Activated CD4-positive, alpha-beta T cell treated with anti-CD3 and anti-CD28 coated beads for 48 hours (primary cell): Measurements from ENCODE around the gene DHX29.

Experiments
- DNase-seq: peaks from one replicate; pipeline ENCODE4 v3.0.0-alpha.2; 2020

Gene DHX29

GRCh38 chr5:55308254-55308836 is 851 bp upstream of the DHX29 start:
- DNase-seq: peak; percentile 25

DNA sequence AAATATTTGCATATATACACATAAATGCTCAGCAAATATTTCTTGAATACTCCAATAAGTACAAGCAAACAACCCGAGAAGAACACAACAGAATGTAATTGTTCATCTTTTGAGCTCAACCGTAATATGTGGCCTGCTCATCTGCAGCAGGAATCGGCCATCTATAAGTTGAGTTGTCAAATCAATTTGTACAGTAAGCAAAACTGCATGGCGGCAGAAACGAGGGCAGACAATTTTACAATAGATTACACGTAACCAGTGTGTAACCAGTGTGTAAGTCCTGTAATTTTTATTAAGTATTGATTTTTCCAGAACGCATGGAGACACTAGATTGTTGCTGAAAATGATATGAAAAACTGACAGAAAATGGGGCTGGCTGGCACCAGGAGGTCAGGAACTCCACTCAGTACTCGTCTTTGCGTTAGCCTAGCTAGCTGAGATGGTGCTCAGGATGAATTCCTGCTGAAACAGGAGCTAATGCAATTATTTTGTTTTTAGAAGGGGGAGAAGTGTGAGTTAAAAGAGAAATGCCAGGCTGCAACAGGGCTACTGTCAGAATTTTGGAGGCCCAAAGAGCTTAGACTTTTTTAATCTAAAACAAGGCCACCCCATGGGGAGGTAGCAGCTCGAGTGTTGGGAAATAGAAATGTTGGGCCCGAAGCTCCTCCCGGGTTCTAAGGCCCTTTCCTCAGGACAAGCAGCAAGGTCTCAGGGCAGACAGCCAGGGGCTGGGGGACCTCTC is 682 bp downstream of the DHX29 start:
- no peak for DNase-seq

GRCh38 chr5:55305345-55305744 is 2.1 kb downstream of the DHX29 start:
- no peak for DNase-seq

DNA sequence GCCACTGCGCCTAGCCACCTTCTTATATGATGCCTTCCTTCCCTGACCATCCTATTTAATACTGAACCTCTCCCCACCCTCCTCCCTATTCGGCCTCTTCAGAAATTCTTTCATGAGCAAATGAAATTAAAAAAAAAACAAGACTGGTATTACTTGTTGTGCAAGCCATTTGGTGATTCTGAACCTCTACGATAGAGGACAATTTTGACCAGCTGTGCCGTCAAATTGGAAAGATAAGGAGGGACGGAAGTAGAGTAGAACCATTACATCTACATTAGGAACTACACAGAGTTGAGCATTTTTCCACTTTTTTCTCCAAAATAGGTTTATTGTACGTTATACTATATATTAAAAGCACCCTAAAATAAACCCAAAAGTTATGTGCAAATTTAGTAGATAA is 2.9 kb downstream of the DHX29 start:
- DNase-seq: no peak

DNA sequence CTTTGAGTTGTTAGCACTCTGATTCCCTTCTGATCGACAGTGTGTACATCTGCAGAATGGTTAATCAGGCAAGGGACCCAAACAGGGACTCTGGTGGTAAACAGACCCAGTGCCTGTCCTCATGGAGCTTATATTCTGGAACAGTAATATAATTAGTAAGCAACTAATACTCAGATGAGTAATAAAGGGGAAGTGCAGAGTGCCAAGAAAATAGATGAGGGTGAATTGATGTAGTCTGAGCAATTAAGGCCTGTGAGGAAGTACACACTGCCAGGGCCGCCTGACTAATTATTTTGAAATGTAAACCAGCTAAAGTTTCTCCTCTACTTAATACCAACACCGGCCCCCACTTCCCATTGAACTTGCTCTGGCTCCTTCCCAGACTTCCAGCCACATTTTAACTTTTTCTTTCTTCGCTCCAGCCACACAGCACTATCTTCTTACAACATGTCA is 4.2 kb downstream of the DHX29 start:
- DNase-seq: no peak

- DNase-seq: no peak
Measured at GRCh38 chr5:55300890-55301289, 6.6 kb downstream of the DHX29 start.

DNA sequence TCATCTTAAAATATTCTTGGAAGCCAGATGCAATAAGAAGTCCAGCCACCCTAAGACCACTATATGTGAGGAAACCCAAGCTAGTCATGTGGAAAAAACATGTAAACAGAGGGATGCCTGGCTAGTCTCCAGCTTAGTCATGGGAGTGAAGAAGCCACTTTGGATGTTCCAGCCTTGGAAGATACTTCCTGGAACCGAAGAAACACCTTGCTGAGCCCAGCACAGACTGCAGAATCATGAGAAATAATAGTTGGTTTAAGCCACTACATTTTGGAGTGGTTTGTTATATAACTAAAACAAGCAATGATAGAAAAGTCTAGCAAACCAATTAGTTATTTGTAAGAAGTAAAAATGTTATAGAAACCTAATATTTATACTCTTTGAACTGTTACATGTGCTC is 12.6 kb downstream of the DHX29 start:
- DNase-seq: no peak

DNA sequence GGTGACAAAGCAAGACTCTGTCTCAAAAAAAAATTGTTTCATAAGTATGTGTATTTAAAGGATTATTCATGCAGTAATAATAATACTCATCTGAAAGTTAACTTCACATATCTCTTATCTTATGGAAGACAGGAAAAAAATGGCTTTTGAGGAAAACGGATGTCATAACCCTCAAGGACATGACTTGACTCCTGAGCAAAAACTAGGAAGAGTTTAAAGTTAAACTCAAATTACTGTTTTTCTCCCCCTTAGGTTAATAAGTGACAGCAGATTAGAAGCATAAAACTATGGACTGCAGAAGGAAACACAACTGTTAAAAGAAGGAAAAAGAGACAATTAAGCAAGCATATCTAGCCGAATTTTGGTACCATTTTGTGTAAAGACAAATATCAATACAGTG is 16.5 kb downstream of the DHX29 start:
- no peak for DNase-seq

- DNase-seq: no peak
Measured at GRCh38 chr5:55289808-55290207, 17.7 kb downstream of the DHX29 start.

GRCh38 chr5:55286411-55286933 is 21.0 kb downstream of the DHX29 start:
- DNase-seq: no peak

- DNase-seq: no peak
Measured at GRCh38 chr5:55278778-55279177, 28.7 kb downstream of the DHX29 start.

- no peak for DNase-seq
Measured at GRCh38 chr5:55276771-55277170, 30.7 kb downstream of the DHX29 start.

GRCh38 chr5:55258339-55258738 is 49.2 kb downstream of the DHX29 start:
- no peak for DNase-seq

- DNase-seq: no peak
Measured at GRCh38 chr5:55254802-55255201, 52.7 kb downstream of the DHX29 start.

DNA sequence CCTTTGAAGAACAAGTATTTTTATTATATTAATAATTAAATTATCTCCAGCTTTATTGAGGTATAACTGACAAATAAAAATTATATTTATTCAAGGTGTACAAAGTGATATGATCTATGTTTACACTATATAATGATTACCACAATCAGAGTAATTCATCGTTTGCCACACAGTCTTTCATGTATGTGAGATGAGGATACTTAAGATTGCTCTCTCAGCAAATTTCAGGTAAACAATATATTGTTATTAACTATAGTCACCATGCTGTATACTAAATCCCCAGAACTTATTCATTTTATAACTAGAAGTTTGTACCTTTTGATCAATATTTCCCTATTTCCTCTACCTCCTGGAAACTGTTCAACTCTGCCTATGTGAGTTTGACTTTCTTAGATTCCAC is 57.4 kb downstream of the DHX29 start:
- no peak for DNase-seq

- DNase-seq: no peak
Measured at GRCh38 chr5:55241746-55242145, 65.7 kb downstream of the DHX29 start.

DNA sequence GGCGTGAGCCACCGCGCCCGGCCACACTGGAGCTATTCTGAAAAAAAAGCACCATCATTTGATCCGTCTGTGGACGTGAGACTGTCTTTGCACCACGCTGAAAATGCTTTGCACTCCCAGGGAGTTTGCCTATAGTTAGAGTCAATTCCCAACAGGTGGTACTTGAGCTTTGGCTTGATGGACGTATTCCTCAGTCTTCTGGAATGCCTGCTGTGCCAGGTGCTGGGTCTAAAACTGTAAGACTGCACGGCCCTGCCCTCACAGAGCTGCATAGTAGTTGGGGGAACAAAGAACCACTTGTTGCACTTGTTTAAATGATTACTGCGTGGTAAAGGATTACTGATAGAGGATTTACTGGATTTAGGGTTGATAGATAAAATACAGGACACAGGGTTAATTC is 70.7 kb downstream of the DHX29 start:
- no peak for DNase-seq

- DNase-seq: peak; percentile 24
Measured at GRCh38 chr5:55234121-55234700, 73.3 kb downstream of the DHX29 start.

DNA sequence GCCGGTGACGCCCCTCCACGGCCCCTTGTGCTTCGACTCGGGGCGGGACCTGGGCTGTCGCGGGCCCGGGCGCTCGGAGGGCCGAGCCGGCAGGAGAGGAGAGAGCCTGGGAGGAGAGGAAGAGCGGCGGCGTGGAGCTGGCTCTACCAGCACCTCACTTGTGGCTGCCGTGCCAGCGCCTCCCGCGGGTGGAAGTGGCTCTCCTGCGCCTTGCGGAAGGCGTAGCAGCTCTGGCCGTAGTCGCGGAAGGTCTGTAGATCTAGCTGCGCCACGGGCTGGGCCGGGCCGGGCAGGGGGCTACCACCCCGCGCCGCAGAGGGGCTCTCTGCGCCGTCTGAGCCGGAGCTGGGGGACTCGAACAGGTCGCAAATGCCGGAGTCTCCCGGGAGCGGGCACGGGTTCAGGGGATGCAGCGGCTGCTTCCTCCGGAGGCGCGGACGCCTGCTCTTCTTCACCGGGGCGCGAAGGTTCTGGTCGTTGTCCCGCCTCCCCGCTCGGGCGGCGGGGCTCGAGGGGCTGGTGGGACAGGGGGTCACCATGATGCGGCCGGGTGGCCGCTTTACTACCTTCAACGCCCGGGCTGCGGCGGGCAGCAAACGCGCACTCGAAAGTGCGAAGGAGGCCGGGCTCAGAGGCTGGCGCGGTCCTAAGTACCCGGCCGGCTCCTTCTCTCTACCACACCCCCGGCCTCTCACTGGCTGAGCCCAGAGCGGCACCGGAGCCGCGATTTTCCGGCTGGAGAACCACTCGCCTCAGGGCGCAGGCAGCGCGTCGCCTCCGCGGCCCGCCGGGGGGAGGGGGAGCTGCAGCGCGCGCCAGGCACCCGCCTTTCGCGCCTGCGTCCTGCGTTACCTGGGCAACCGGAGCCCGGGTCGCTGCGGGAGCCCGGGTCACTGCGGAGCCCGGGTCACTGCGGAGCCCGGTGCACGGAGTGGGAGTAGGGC is 74.2 kb downstream of the DHX29 start, which contains the start of gene CCNO:
Gene CCNO, minus strand, starts transcription at position 624 of the 944 bp plus-strand sequence. Its CDS starts 85 bp downstream, at position 539.
- peak; percentile 75 for DNase-seq

DNA sequence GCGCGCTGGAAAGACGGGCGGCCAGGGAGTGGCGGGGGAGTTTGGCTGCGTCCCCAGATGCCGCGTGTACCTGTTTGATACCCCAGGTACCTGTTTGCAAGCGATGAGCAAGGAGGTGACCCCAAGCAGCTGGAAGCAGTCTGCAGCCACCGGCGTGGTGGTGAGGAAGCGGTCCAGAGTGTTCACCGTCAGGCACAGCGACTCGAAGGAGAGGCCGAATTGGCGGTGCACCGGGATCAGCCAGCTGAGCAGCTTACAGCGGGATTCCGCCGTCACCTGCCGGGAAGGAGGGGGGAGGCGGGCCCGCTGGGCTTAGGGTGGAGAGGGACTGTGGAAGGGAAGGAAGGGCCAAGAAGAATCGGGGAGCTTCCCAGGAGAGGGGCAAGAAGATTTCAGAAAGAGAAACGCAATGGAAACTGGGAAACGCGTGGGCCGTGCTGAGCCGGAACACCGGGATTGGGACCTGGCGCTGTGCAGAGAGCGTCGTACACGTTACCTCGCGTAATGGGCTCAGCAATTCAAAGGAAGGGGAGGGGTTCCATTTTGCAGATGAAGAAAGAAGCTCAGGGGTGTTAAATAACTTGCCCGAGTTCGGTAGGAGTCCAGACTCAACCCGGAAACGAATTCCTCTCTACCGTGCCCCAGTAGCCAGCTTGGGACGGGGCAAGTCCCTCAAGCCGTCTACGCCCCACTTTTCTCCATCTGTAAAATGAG is 75.1 kb downstream of the DHX29 start:
- DNase-seq: peak; percentile 18

- DNase-seq: no peak
Measured at GRCh38 chr5:55231919-55232270, 75.6 kb downstream of the DHX29 start.
